Measurements from ENCODE around the gene OVAAL.

DNA sequence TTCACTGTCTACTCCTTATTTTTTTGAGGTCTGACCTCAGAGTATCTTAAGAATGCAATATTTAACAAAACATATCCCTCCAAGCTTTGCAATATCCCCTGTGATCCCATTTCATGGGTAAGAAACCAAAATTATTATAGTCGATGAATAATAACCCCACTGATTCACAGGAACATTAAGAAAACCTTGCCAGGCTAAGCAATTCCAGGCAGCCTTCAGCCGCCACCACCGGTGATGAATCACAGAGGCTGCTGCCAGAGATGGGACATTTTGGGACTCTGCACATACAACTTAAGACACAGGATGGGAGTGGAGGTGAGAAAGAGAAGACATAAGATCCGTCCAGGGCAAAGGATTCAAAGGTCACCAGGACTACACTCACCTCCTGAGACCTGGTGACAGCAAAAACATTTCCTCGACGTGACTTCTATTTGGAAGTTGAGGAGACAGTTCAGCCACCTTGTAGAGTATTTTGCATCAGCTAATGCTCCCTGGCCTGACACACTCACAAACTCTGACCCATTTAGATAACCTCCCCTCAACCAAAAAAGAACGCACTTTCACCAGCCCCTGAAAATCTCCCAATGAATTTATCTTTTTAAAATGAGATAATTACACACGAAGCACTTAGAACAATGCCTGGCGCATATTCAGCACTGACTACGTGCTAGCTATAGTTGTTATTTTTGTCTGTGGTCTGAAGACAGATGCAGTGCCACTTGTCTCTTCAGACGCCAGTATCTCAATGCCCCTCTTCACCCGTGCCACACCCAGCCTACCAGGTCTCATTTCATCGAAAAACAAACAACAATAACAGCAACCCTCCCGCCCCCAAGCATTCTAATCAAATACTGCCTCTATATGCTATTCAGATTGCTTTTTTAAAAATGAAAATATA lies 17.8 kb upstream of the OVAAL start:
- TF ChIP-seq, protein P1, sequence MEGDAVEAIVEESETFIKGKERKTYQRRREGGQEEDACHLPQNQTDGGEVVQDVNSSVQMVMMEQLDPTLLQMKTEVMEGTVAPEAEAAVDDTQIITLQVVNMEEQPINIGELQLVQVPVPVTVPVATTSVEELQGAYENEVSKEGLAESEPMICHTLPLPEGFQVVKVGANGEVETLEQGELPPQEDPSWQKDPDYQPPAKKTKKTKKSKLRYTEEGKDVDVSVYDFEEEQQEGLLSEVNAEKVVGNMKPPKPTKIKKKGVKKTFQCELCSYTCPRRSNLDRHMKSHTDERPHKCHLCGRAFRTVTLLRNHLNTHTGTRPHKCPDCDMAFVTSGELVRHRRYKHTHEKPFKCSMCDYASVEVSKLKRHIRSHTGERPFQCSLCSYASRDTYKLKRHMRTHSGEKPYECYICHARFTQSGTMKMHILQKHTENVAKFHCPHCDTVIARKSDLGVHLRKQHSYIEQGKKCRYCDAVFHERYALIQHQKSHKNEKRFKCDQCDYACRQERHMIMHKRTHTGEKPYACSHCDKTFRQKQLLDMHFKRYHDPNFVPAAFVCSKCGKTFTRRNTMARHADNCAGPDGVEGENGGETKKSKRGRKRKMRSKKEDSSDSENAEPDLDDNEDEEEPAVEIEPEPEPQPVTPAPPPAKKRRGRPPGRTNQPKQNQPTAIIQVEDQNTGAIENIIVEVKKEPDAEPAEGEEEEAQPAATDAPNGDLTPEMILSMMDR (conservative IDR thresholded peaks at IDR 0.05), result no peak
- TF ChIP-seq ZFX (IDR thresholded peaks at IDR 0.05), result no peak
